Medulla oblongata (tissue), 1 donor: ENCODE data around the gene JUND.
A peak's percentile ranks its signal among the peaks of the same experiment; 100 is the strongest.
"Not testable (repeated sequence)": the region's sequence is repeated elsewhere in the genome, so short reads cannot be mapped to it uniquely, and the experiment has no call there.

Experiments used
- DNase-seq: peaks from one replicate; pipeline ENCODE4 v3.0.0-alpha.2; 2015; ENCODE audit errors: extremely low spot score

The JUND gene

GRCh38 chr19:18281082-18282020, at the start of gene JUND:
JUND (minus strand) TSS chr19:18281622; CDS start chr19:18281484, 138 bp downstream.
- DNase-seq, result peak; percentile 98

DNA sequence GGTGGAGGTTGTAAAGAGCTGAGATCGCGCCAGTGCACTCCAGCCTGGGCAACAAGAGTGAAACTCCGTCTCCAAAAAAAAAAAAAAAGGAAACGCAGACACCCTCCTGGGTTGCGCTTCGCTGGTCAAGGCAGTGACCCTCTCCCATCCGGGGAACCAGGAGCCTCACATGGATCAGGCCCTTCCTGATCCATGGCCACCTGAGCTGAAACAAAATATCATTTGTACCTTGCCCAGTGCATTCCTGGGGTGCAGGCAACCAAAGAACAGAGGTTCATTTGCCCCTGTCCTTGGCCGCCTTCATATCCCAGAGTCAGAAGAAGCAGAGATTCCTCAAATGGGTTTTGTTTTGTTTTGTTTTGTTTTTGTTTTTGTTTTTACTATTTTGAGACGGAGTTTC, 49.4 kb upstream of the JUND start:
- DNase-seq, result no peak

DNA sequence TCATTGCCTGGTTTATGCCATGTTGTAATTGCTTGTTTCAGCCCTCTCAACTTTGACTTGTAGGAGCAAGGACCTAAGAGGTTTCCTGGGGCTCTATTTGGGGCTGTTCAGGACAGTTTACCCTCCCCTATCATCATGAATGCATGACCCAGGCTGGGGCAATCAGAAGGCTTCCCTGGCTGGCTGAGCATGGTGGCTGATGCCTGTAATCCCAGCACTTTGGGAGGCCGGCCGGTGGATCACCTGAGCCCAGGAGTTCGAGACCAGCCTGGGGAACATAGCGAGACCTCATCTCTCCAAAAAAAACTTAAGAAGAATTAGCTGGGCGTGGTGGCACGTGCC, 47.6 kb upstream of the JUND start:
- no peak for DNase-seq

DNA sequence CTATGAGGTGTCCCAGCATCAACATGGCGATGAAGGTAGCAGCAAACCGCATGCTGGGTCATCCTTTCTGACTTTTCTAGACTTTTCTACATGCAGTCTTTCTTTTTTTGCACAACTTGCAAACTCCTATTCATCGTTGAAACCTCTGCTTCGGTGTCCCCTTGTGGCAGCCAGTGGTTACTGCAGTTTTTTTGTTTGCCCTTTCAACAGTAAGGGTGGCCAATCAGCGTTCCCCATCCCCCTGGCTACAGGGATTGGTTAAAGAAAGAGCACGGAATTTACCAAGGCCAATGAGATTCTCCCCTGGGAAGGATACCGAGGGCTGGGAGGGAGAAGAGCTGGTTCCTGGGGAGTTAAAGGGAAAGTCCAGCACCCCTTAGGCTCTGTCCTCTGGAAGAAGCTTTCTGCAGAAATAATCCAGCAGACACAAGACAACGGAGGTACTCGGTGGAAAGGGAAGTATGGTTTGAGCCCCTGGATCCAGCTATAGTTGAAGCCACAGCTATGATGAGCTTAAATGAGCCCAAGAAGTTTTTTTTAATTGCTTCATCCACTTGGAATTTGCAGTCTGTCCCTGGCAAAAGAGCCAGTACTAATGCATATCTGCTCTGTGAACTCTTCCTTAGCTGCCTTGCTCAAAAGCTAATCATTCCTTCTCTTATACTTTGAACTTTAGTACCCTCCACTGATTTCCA, 47.1 kb upstream of the JUND start:
- peak; percentile 99 for DNase-seq

DNA sequence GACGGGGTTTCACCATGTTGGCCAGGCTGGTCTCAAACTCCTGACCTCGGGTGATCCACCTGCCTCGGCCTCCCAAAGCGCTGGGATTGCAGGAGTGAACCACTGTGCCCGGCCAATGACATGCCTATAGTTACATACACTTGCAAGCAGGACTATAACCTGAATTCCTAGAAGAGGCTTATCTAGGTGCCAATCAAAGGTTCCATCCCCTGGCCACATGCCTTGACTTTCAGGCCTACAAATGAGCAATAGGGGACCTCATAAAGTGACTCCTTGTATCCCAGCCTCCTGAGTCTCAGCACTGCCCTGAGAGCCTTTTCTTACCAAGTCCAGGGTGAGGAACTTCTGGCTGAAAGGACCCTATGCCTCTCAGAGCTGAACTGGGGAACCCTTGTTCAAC, 45.4 kb upstream of the JUND start:
- no peak for DNase-seq

GRCh38 chr19:18324373-18324731, 42.9 kb upstream of the JUND start:
- DNase-seq, result not testable (repeated sequence)

- DNase-seq, result peak; percentile 97
Observed at GRCh38 chr19:18322759-18323460, 41.5 kb upstream of the JUND start, which contains the start of gene LSM4. LSM4 (minus strand) TSS chr19:18323076; CDS start chr19:18323020, 56 bp downstream.

GRCh38 chr19:18322318-18322758, 40.9 kb upstream of the JUND start:
- no peak for DNase-seq

GRCh38 chr19:18321734-18322102, 40.3 kb upstream of the JUND start:
- DNase-seq, result no peak

- DNase-seq, result no peak
Observed at GRCh38 chr19:18320865-18321733, 39.7 kb upstream of the JUND start.

GRCh38 chr19:18319591-18320135, 38.2 kb upstream of the JUND start:
- DNase-seq, result no peak

DNA sequence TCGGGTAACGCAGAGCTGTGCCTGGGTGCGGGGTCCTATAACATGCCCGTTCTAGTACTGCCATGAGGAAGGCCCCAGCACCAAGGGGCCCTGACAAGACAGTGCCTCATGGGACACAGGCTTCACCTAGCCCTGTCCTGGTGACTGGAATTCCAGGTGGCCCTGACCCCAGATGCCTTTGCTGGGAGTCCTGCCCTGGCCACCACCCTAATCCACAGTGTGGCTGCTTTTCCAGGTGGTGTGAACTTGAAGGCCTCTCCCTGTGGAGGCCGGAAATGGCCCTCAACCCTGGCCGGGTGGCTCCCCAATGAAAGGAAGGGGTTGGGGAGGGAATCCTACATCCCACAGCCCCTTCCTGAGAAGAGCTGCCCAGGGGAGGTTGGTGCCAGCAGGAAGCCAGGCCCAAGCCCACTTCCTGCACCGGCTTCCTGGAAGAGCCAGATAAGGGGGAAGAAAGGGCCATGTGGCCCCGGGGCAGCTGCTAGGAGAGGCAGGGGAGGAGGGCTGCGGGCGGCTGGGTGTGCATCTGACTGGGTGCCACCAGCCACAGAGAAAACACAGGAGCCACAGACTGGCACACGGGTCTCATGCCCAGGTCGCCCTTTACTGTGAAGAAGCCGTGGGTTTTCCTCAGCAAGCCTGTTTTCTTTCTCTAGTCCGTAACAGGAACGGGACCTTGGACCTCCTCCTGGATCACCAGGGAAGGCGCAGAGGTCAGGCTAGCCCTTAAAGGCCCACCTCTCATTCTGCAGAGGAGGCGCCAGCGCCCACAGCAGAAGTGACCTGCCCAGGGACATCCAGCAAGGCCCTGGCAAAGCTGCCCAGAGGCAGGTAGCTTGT, 36.8 kb upstream of the JUND start:
- no peak for DNase-seq

DNA sequence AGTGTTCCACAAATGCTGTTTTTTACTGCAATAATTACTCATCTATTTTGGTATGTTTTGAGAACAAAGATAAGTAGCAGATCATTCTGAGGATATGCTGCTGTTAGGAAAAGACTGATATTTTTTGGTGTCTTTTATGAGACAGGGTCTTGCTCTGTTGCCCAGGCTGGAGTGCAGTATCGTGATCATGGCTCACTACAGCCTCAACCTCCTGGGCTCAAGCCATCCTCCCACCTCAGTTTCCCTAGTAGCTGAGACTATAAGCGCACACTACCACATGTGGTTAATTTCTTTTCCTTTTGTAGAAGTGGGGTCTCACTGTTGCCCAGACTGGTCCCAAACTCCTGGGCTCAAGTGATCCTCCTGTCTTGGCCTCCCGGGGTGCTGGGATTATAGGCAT, 32.0 kb upstream of the JUND start:
- DNase-seq, result no peak

DNA sequence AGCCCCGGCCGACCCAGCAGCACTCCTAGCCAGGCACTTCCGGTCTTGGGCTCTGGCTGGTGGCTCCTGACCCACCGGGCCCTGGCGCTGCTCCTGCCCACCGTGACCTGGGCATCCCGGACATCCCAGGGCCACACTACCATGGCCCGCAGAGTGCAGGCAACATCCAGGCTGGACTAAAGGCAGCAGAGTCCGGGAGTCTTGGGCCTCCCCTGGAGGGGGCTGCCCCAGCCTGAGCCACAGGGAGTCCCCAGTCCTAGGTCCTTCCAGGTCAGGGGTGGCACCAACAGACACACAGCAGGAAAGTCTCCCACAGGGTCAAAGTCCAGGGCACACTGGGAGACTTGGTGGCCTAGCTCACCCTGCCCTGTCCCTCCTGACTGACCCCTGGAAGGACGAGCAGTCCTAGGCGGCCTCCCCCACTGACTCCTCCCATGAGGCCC, 30.7 kb upstream of the JUND start:
- DNase-seq, result no peak

GRCh38 chr19:18311502-18312091, 30.2 kb upstream of the JUND start:
- DNase-seq, result no peak

DNA sequence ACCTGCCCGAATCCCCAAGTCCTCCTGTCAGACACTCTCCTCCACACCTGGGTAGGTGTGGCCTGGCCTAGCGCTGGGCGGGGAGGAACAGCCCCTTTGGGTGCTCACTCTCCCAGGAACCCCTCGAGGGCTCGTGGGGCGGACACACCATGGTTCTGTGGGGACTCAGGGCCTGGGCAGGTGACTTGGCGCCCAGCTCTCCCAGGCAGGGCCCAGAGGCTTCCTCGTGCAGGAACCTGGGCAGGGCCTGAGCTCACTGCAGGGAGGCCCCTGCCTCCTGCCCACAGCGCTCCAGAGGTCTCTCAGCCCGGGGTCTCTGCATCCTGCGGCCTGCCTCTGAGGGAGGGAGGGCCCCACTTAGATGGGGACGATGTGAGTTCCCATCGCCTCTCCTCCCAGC, 29.5 kb upstream of the JUND start:
- DNase-seq, result no peak

- DNase-seq, result no peak
Observed at GRCh38 chr19:18310118-18310909, 28.9 kb upstream of the JUND start.

DNA sequence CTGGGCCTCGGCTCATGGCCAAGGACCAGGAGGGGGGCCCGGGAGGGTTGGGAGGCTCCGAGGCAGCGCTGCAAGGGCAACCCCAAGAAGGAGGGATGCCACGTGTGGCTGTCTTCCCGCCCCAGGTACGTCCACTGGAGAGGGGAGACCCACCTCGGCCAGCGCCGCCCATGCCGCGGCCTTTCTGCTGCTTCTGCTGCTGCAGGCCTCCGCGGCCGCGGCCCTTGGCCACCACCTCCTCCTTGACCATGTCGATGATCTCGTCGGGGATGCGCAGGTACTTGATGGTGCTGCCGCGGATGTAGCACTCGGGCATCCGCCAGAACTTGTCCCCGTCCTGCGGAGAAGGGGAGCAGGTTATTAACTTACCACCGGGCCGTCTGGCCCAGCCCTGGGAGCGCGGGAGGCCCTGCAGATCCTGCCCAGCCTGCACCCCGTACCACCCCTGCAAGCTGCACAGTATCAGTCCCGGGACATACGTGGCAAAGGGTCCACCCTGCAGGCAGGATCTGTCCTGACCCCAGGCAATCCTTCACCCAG, 28.2 kb upstream of the JUND start:
- no peak for DNase-seq

GRCh38 chr19:18308948-18309325, 27.5 kb upstream of the JUND start:
- no peak for DNase-seq
